BE2C (cell line): Measurements from ENCODE around the gene KIAA1217.

Experiments
- DNase-seq: peaks from one replicate; pipeline ENCODE4 v3.0.0-alpha.2; 2020
- H3K27me3 ChIP-seq: fragments of 250-450 bp; sonication (Bioruptor Pico); 2 replicates; pipeline ENCODE4 v1.5.1; 2020; ENCODE audit warnings: mild to moderate bottlenecking
- H3K36me3 ChIP-seq: fragments of 250-450 bp; sonication (Bioruptor Pico); 2 replicates; pipeline ENCODE4 v1.5.1; 2020; ENCODE audit warnings: mild to moderate bottlenecking
- H3K4me1 ChIP-seq: fragments of 250-450 bp; sonication (Bioruptor Pico); 2 replicates; pipeline ENCODE4 v1.5.1; 2020
- H3K4me3 ChIP-seq: 2 replicates; pipeline ENCODE4 v1.5.1; 2011; ENCODE audit warnings: low read depth, low read length
- H3K9me3 ChIP-seq: fragments of 250-450 bp; sonication (Bioruptor Pico); 2 replicates; pipeline ENCODE4 v1.5.1; 2020
- TF ChIP-seq, protein P1 (sequence below): IDR thresholded peaks from 2 replicates; pipeline ENCODE4 v1.5.1; 2012; ENCODE audit warnings: mild to moderate bottlenecking, low read depth, low read length

The KIAA1217 gene

DNA sequence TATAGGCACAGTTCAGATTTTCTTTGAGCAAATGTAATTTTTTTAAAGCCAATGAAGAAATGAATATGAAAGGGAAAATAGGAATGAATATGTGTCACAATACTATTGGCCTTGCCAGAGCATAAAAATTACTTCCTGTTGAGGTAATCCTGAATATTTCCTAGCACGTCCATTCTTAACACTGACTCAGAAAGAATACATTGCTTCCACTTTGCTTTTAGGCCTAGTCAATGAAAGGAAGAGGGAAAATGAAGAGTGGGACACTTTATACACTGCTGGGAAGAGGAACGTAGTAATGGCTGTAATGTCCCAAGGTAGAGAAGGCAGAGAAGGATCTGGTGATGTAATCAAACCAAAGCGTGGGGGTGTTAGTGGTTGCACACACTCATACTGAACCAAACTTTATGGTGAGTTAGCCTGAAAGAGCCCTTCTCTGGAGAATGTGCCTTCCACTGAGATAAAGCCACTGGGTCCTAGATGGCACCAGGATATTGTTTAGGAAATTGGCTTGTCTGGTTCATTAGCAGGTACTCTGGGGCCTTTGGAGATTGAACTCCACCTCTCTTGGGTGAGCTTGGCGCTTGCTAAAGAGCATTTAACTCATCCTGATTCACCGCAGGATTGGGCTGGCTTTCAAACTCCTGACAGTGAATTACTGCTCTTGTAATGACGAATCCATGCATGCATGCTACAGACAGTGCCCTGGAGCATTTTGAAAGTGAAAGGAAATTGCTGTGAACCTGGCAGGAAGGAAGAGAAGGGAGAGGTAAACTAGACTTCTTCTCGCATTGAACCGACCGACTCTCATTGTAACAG is 254.9 kb downstream of the KIAA1217 start:
- H3K4me3 ChIP-seq = no peak overlapping the region
- no peaks in the 10 kb centered on the region for H3K4me1 ChIP-seq
- H3K36me3 ChIP-seq = no peaks in the 10 kb centered on the region
- TF ChIP-seq, protein P1, sequence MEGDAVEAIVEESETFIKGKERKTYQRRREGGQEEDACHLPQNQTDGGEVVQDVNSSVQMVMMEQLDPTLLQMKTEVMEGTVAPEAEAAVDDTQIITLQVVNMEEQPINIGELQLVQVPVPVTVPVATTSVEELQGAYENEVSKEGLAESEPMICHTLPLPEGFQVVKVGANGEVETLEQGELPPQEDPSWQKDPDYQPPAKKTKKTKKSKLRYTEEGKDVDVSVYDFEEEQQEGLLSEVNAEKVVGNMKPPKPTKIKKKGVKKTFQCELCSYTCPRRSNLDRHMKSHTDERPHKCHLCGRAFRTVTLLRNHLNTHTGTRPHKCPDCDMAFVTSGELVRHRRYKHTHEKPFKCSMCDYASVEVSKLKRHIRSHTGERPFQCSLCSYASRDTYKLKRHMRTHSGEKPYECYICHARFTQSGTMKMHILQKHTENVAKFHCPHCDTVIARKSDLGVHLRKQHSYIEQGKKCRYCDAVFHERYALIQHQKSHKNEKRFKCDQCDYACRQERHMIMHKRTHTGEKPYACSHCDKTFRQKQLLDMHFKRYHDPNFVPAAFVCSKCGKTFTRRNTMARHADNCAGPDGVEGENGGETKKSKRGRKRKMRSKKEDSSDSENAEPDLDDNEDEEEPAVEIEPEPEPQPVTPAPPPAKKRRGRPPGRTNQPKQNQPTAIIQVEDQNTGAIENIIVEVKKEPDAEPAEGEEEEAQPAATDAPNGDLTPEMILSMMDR = no peak
- H3K9me3 ChIP-seq = no peaks in the 10 kb centered on the region
- H3K27me3 ChIP-seq = no peaks in the 10 kb centered on the region
- DNase-seq = no peak

DNA sequence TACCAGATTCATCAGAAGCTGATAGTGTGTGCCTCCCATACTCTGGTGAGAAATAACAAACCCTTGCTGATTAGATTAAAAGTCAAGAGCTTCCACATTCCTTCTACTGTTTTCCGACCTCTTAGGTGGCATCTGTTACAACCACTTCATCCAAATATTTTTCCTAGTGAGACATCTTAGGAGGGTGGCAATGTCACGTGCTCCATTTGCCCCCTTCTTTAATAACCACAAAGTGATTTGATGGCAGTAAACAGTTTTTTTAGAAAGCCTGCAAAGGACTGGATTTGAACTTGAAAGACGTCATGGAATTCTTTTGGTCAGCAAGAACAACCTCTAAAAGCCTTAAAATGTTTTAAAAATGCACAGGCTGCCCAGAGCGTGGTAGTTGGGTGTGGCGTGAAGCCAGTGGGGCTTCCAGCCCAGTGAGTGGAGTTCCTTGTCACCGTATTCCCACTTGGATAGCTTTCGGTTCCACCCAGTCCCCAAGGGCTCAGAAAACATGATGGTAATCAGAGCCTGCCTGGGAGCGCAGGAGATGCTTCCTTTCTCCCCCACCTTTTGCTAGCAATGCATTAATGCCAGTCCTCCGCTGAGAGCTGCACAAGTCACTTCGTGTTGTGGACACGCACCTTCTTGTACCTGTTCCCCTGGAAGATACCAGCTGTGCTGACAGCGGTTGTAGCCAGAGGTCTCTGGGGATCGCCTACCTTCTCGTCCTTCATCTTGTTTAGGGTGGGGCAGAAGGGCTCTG is 256.4 kb downstream of the KIAA1217 start:
- no peak overlapping the region for H3K4me3 ChIP-seq
- no peak for DNase-seq

GRCh38 chr10:24465891-24466818 is 257.2 kb downstream of the KIAA1217 start:
- H3K9me3 ChIP-seq = no peaks in the 10 kb centered on the region
- TF ChIP-seq, protein P1 = no peak
- DNase-seq = no peak
- no peaks in the 10 kb centered on the region for H3K4me1 ChIP-seq
- no peak overlapping the region for H3K4me3 ChIP-seq
- H3K27me3 ChIP-seq = no peaks in the 10 kb centered on the region
- H3K36me3 ChIP-seq = no peaks in the 10 kb centered on the region

More for the DNA sequence above, 256.4 kb downstream of the KIAA1217 start:
- Histone ChIP-seq H3K4me1 (no peaks in the 10 kb centered on the region), H3K36me3 (no peaks in the 10 kb centered on the region), H3K27me3 (no peaks in the 10 kb centered on the region), H3K9me3 (no peaks in the 10 kb centered on the region)
- TF ChIP-seq, protein P1 = no peak

DNA sequence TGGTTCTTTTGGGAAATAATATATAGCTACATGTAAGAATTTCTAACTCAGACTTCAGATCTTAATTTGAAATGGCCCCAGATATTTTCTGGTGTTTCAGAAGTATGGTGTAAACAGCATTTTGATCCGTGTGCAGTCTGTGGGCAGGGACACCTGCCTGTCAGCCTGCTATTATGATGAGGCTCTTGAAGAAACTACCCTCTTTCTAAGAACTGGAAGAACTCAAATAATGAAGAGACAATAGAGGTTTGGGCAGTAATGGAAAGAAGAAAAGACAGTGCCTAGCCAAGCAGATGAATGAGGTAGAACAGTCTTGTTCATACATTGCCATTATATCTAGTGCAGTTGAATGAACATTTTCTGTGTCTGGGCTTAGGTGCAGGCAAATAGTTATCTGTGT is 258.2 kb downstream of the KIAA1217 start:
- no peaks in the 10 kb centered on the region for H3K27me3 ChIP-seq
- no peaks in the 10 kb centered on the region for H3K9me3 ChIP-seq
- no peaks in the 10 kb centered on the region for H3K4me1 ChIP-seq
- TF ChIP-seq, protein P1 = no peak
- H3K36me3 ChIP-seq = no peaks in the 10 kb centered on the region
- no peak overlapping the region for H3K4me3 ChIP-seq
- no peak for DNase-seq

DNA sequence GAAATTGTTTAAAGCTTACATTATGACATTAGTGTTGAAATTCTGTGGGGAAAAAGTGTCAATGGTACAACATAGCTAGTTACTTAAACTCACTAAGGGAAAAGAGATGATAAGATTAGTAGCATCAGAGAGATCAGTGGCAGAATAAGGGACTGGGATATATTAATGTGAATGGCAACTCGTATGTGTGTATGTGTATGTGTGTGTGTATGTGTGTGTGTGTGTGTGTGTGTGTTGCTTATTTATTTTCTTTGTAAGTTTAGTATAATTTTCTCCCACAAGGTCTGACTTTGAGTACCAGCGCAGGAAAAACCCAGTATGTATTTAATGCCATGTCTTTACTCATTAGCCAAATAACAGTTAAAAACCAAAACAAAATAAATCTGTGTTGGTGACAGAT is 258.7 kb downstream of the KIAA1217 start:
- DNase-seq = no peak
- Histone ChIP-seq H3K4me1 (no peaks in the 10 kb centered on the region), H3K27me3 (no peaks in the 10 kb centered on the region), H3K9me3 (no peaks in the 10 kb centered on the region), H3K36me3 (no peaks in the 10 kb centered on the region), H3K4me3 (no peak overlapping the region)
- TF ChIP-seq, protein P1 = no peak
